GM19099 (cell line): ENCODE results near the gene APOC3.
A peak's percentile ranks its signal among the peaks of the same experiment; 100 is the strongest.

Source experiments
- POLR2A ChIP-seq: IDR thresholded peaks from 3 replicates; pipeline ENCODE4 v1.6.1; 2011; ENCODE audit warnings: low read depth; ENCODE audit not compliant: insufficient read length; ENCODE audit errors: extremely low read depth

Gene APOC3

DNA sequence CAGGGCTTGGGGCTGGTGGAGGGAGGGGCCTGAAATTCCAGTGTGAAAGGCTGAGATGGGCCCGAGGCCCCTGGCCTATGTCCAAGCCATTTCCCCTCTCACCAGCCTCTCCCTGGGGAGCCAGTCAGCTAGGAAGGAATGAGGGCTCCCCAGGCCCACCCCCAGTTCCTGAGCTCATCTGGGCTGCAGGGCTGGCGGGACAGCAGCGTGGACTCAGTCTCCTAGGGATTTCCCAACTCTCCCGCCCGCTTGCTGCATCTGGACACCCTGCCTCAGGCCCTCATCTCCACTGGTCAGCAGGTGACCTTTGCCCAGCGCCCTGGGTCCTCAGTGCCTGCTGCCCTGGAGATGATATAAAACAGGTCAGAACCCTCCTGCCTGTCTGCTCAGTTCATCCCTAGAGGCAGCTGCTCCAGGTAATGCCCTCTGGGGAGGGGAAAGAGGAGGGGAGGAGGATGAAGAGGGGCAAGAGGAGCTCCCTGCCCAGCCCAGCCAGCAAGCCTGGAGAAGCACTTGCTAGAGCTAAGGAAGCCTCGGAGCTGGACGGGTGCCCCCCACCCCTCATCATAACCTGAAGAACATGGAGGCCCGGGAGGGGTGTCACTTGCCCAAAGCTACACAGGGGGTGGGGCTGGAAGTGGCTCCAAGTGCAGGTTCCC lies at the start of gene APOC3:
Gene APOC3, plus strand, starts transcription at position 383 of the 659 bp plus-strand sequence. CDS start 676 bp downstream, outside the sequence.
- TF ChIP-seq POLR2A, result no peak

- no peak for TF ChIP-seq POLR2A
Observed at GRCh38 chr11:116782728-116783127, 47.0 kb upstream of the APOC3 start.

GRCh38 chr11:116786326-116786725 lies 43.4 kb upstream of the APOC3 start:
- no peak for TF ChIP-seq POLR2A

DNA sequence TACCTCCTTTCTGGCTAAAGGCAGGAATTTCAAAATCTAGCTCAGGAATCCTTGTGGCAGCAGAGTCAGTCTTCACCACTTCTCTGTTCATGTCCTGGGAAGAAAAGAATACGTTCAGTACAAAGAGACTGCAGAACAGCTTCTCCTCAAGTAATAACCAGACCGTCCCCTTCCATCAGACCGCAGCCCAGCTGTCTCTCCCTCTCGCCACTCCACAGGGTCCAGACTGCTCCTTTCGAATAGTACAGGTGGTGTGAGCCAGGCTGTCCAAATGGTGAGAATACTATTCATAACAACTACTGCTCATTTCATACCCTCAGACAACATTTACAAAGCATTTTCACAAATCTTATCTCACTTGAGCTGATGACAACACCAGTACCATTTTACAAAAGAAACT lies 42.7 kb upstream of the APOC3 start:
- TF ChIP-seq POLR2A, result no peak

- TF ChIP-seq POLR2A, result no peak
Observed at GRCh38 chr11:116787436-116787785, 42.3 kb upstream of the APOC3 start.

- peak; percentile 91 for TF ChIP-seq POLR2A
Observed at GRCh38 chr11:116787786-116788486, 41.8 kb upstream of the APOC3 start, which contains the start of gene ZPR1. Gene ZPR1 (minus strand): TSS chr11:116788023. CDS start chr11:116787990, 33 bp downstream.

DNA sequence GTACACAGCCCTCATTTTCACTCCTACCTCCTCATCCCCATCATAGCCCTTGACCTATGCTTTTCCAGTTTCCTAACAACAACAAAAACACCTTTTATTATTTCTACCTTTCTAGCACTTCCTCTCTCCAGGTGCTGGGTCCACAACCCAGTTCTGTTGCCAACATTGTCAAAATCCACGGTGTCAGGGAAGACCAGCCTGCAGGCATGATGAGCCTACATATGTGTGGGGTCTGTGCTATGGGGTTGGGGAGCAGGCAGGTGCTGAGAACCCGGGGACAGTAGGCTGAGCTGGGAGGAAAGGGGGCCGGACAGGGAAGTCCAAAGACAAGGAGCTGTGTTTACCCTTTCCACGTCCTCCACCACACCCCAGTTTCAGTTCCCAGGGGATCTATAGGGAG lies 41.2 kb upstream of the APOC3 start:
- no peak for TF ChIP-seq POLR2A

- no peak for TF ChIP-seq POLR2A
Observed at GRCh38 chr11:116788975-116789374, 40.7 kb upstream of the APOC3 start.

GRCh38 chr11:116790167-116791001 lies 39.3 kb upstream of the APOC3 start:
- TF ChIP-seq POLR2A, result no peak

DNA sequence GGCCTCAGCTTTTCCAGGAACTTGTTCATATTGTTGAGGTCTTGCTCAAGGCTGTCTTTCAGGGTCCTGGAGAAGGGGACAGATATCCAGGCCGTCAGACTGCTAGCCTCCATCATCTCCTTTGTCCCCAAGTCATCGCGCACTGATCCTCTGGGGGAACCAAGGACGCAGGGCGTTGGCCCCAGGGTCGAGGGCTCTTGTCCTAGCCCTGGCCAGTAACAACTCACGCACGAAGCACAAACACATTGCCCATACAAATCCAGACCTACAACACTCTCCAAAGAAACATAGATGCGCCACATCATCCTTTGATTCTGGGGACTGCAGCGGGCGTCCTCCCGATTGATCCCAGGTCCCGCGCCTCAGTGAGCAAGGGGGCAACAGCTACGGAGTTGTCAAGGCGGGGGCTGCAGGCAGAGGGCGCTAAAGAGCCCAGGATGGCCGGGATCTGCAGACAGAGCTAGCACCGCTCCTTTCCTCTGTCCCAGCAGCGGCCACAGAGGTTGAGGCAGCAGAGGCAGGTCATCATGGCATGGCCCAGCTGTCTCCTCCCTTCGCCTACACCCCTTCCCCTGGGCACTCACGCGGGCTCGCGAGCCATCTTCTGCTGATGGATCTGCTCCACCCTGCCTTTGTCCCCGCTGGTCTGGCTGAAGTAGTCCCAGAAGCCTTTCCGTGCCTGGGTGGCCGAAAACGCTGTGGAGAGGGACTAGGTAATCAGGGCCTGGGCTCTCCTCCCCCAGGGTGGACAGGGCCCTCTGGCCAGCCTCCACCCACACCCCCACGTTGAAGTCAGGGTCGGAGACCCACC lies 38.5 kb upstream of the APOC3 start:
- TF ChIP-seq POLR2A, result no peak

GRCh38 chr11:116791813-116792143 lies 37.9 kb upstream of the APOC3 start, which contains the start of gene APOA5:
Gene APOA5 (minus strand): TSS chr11:116791879. CDS start chr11:116791860, 19 bp downstream.
- no peak for TF ChIP-seq POLR2A

- no peak for TF ChIP-seq POLR2A
Observed at GRCh38 chr11:116792144-116792868, 37.4 kb upstream of the APOC3 start.

DNA sequence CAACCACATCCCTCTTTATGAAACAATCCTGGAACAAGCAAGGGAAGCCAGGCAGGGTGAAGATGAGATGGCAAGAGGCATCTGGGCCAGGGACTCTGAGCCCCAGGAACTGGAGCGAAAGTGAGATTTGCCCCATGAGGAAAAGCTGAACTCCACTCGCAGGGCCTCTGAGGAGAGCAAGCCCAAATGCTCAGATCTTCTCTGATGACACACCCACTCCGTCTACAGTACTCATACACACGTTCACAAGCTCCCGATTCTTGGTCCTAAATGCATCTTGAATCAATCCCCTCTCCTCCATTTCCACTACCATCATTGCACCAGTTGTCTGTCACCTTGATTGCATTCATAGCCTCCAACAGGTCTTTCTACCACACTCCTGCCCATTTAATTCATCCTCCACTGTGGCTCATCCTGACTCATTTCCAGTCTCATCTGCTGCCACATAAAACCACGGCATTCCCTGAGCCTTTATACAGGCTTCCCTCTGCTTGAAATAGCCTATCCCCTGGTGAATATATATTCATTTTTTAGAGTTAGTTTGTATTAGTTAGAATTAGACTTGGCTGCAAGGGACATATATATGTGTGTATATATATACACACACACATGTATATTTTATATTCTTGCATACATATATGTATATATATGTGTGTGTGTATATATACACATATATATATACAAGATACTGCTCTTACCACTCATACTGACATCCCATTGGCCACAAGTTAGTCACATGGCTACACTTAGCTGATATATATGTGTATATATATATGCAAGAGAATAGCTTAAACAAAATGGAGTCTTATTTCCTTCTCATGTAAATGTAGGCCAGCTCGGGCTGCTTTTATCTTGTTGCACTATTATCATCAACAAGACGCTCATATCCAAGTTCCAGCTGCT lies 36.6 kb upstream of the APOC3 start:
- no peak for TF ChIP-seq POLR2A
